ENCODE data around the gene RGS14. TPM values are rescaled to one million over a fixed set of nuclear protein-coding genes. Genes with fewer than 3 reads are reported as not detected.

RGS14 gene, protein sequence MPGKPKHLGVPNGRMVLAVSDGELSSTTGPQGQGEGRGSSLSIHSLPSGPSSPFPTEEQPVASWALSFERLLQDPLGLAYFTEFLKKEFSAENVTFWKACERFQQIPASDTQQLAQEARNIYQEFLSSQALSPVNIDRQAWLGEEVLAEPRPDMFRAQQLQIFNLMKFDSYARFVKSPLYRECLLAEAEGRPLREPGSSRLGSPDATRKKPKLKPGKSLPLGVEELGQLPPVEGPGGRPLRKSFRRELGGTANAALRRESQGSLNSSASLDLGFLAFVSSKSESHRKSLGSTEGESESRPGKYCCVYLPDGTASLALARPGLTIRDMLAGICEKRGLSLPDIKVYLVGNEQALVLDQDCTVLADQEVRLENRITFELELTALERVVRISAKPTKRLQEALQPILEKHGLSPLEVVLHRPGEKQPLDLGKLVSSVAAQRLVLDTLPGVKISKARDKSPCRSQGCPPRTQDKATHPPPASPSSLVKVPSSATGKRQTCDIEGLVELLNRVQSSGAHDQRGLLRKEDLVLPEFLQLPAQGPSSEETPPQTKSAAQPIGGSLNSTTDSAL
- polyA plus RNA-seq (8.6 to 10.6 TPM (median 9.3 TPM) in 3 replicates), polyA minus RNA-seq (3.4 to 13.1 TPM (median 5.4 TPM) in 3 replicates)
- 1.1 TPM for polyA plus RNA-seq (2011; ENCODE audit: low read depth)
- polyA plus RNA-seq (2011; cell fraction: cytosol; rRNA removed), result 5.3 and 14.2 TPM in 2 replicates
- 12.9 and 17.9 TPM in 2 replicates for polyA plus RNA-seq (2011; cell fraction: nucleus; rRNA removed)
- 3.5 and 10.1 TPM in 2 replicates for polyA plus RNA-seq (2012; ENCODE audit: low replicate concordance)
- polyA minus RNA-seq (2011; cell fraction: cytosol; rRNA and poly(A)+ RNA removed), result 10.2 TPM
- polyA minus RNA-seq (2011; cell fraction: nucleus; rRNA and poly(A)+ RNA removed), result 4.0 and 5.9 TPM in 2 replicates

GRCh38 chr5:177357459-177358351 lies at the start of gene RGS14:
TSS of gene RGS14 (plus strand) at chr5:177357924. CDS start at chr5:177358025, 101 bp downstream.
- Histone ChIP-seq H3K27ac (ENCODE audit: control insufficient read depth, insufficient read depth, low read length) (peak within 1 kb of the TSS; percentile 47), H3K4me3 (ENCODE audit: control insufficient read depth in 2 of 3, extremely low read depth in 1 of 3, insufficient read depth in 2 of 3, low read depth in 1 of 3, low read length in 3 of 3) (peak within 1 kb of the TSS; percentile 42 to 77 (median 74)), H4K20me1 (ENCODE audit: control insufficient read depth, extremely low read depth, insufficient read depth, low read length) (no peaks in the 10 kb centered on the region), H3K9ac (ENCODE audit: control insufficient read depth, extremely low read depth, insufficient read depth, low read length) (peak within 1 kb of the TSS; percentile 78), H3K36me3 (ENCODE audit: control insufficient read depth in 2 of 2, extremely low read depth in 1 of 2, insufficient read depth in 2 of 2, low read length in 2 of 2) (no peaks in the 10 kb centered on the region), H2AFZ (ENCODE audit: control insufficient read depth, low read length) (peak within 1 kb of the TSS; percentile 90), H3K4me2 (ENCODE audit: control insufficient read depth, extremely low read depth, insufficient read depth, low read depth, low read length) (peak within 1 kb of the TSS; percentile 95), H3K9me1 (ENCODE audit: control insufficient read depth, extremely low read depth, insufficient read depth, low read length) (no peaks in the 10 kb centered on the region), H3K27me3 (ENCODE audit: control insufficient read depth, extremely low read depth, insufficient read depth, low read length) (no peaks in the 10 kb centered on the region), H3K9me3 (ENCODE audit: control insufficient read depth, low read depth, low read length) (no peaks in the 10 kb centered on the region), H3K4me1 (ENCODE audit: control insufficient read depth, extremely low read depth, insufficient read depth, low read length) (peaks cover 29% of the 10 kb centered on the region), H3K79me2 (ENCODE audit: control insufficient read depth, insufficient read depth, low read length) (no peaks in the 10 kb centered on the region)
- no peak for TF ChIP-seq EZH2 (IDR thresholded peaks at IDR 0.05; ENCODE audit: low read length)
- TF ChIP-seq, protein P1, sequence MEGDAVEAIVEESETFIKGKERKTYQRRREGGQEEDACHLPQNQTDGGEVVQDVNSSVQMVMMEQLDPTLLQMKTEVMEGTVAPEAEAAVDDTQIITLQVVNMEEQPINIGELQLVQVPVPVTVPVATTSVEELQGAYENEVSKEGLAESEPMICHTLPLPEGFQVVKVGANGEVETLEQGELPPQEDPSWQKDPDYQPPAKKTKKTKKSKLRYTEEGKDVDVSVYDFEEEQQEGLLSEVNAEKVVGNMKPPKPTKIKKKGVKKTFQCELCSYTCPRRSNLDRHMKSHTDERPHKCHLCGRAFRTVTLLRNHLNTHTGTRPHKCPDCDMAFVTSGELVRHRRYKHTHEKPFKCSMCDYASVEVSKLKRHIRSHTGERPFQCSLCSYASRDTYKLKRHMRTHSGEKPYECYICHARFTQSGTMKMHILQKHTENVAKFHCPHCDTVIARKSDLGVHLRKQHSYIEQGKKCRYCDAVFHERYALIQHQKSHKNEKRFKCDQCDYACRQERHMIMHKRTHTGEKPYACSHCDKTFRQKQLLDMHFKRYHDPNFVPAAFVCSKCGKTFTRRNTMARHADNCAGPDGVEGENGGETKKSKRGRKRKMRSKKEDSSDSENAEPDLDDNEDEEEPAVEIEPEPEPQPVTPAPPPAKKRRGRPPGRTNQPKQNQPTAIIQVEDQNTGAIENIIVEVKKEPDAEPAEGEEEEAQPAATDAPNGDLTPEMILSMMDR (optimal IDR thresholded peaks at IDR 0.05 in 1 of 3, IDR thresholded peaks at IDR 0.05 in 1 of 3, conservative IDR thresholded peaks at IDR 0.05 in 1 of 3; ENCODE audit: extremely low read depth in 1 of 3, insufficient read depth in 2 of 3, low read length in 3 of 3), result no peak
- peak; percentile 70 for FAIRE-seq
- dilution Hi-C loops (cut with MboI; ENCODE audit: extremely low pct_ligation_motif_present, low sequenced_read_pairs), result no loop called here
- DNase-seq (ENCODE audit: low read depth, low spot score), result no peak

- no peak overlapping the region for H3K4me3 ChIP-seq (ENCODE audit: control insufficient read depth in 2 of 3, extremely low read depth in 1 of 3, insufficient read depth in 2 of 3, low read depth in 1 of 3, low read length in 3 of 3)
Measured at GRCh38 chr5:177308740-177309139, 49.0 kb upstream of the RGS14 start.

More at GRCh38 chr5:177308740-177309139, 49.0 kb upstream of the RGS14 start:
- Histone ChIP-seq H3K79me2 (ENCODE audit: control insufficient read depth, insufficient read depth, low read length) (peaks cover 19% of the 10 kb centered on the region), H3K9me3 (ENCODE audit: control insufficient read depth, low read depth, low read length) (no peaks in the 10 kb centered on the region), H3K4me2 (ENCODE audit: control insufficient read depth, extremely low read depth, insufficient read depth, low read depth, low read length) (no peak overlapping the region), H3K9ac (ENCODE audit: control insufficient read depth, extremely low read depth, insufficient read depth, low read length) (no peak overlapping the region), H3K4me1 (ENCODE audit: control insufficient read depth, extremely low read depth, insufficient read depth, low read length) (peaks cover 34% of the 10 kb centered on the region), H3K27ac (ENCODE audit: control insufficient read depth, insufficient read depth, low read length) (no peak overlapping the region), H4K20me1 (ENCODE audit: control insufficient read depth, extremely low read depth, insufficient read depth, low read length) (peaks cover 3% of the 10 kb centered on the region), H3K9me1 (ENCODE audit: control insufficient read depth, extremely low read depth, insufficient read depth, low read length) (no peaks in the 10 kb centered on the region), H2AFZ (ENCODE audit: control insufficient read depth, low read length) (no peak overlapping the region), H3K36me3 (ENCODE audit: control insufficient read depth in 2 of 2, extremely low read depth in 1 of 2, insufficient read depth in 2 of 2, low read length in 2 of 2) (peaks cover 5 to 21% of the 10 kb centered on the region in 2 experiments), H3K27me3 (ENCODE audit: control insufficient read depth, extremely low read depth, insufficient read depth, low read length) (no peaks in the 10 kb centered on the region)
- dilution Hi-C loops (cut with MboI; ENCODE audit: extremely low pct_ligation_motif_present, low sequenced_read_pairs), result no loop called here
- no peak for DNase-seq (ENCODE audit: low read depth, low spot score)
- no peak for FAIRE-seq
- no peak for TF ChIP-seq EZH2 (IDR thresholded peaks at IDR 0.05; ENCODE audit: low read length)
- TF ChIP-seq, protein P1 (optimal IDR thresholded peaks at IDR 0.05 in 1 of 3, IDR thresholded peaks at IDR 0.05 in 1 of 3, conservative IDR thresholded peaks at IDR 0.05 in 1 of 3; ENCODE audit: extremely low read depth in 1 of 3, insufficient read depth in 2 of 3, low read length in 3 of 3), result no peak
